ENCODE results near the gene KCTD14. TPM values are rescaled to one million over a fixed set of nuclear protein-coding genes. Genes with fewer than 3 reads are reported as not detected.

KCTD14 gene
- total RNA-seq, 2 donors from 2014 or later = 0.81 to 5.6 TPM

- no peaks in the 10 kb centered on the region for H3K9me3 ChIP-seq
- H3K36me3 ChIP-seq = no peaks in the 10 kb centered on the region
- no peaks in the 10 kb centered on the region for H3K27me3 ChIP-seq (replicated peaks; ENCODE audit: insufficient read depth)
- no peak overlapping the region for H3K4me3 ChIP-seq
- peaks cover 1 to 10% of the 10 kb centered on the region in 2 donors for H3K4me1 ChIP-seq (ENCODE audit: control insufficient read depth in 1 of 2, low read depth in 2 of 2)
- no peak overlapping the region for H3K27ac ChIP-seq
- no peak for TF ChIP-seq CTCF (IDR thresholded peaks at IDR 0.05)
- DNase-seq (ENCODE audit: low spot score) (no peak), ATAC-seq (ENCODE audit: insufficient number of reproducible peaks, low FRiP score, low read depth) (no peak)
These were observed 33.0 kb upstream of the KCTD14 start for GRCh38 chr11:78056093-78056492.

GRCh38 chr11:78054971-78055370 lies 31.9 kb upstream of the KCTD14 start:
- no peaks in the 10 kb centered on the region for H3K27me3 ChIP-seq (replicated peaks; ENCODE audit: insufficient read depth)
- no peak for ATAC-seq (ENCODE audit: insufficient number of reproducible peaks, low FRiP score, low read depth)
- no peaks in the 10 kb centered on the region for H3K36me3 ChIP-seq
- no peaks in the 10 kb centered on the region for H3K4me1 ChIP-seq (ENCODE audit: control insufficient read depth in 1 of 2, low read depth in 2 of 2)
- H3K9me3 ChIP-seq = no peaks in the 10 kb centered on the region
- TF ChIP-seq CTCF (IDR thresholded peaks at IDR 0.05) = no peak
- H3K27ac ChIP-seq = no peak overlapping the region
- no peak overlapping the region for H3K4me3 ChIP-seq
- no peak for DNase-seq (ENCODE audit: low spot score)

GRCh38 chr11:78050964-78051831 lies 28.1 kb upstream of the KCTD14 start:
- Histone ChIP-seq H3K27ac (no peak overlapping the region), H3K9me3 (no peaks in the 10 kb centered on the region), H3K36me3 (no peaks in the 10 kb centered on the region), H3K4me1 (ENCODE audit: control insufficient read depth in 1 of 2, low read depth in 2 of 2) (no peaks in the 10 kb centered on the region), H3K27me3 (replicated peaks; ENCODE audit: insufficient read depth) (no peaks in the 10 kb centered on the region), H3K4me3 (no peak overlapping the region)
- no peak for TF ChIP-seq CTCF (IDR thresholded peaks at IDR 0.05)
- DNase-seq (ENCODE audit: low spot score) (no peak), ATAC-seq (ENCODE audit: insufficient number of reproducible peaks, low FRiP score, low read depth) (no peak)

GRCh38 chr11:78049348-78049747 lies 26.3 kb upstream of the KCTD14 start:
- ATAC-seq (ENCODE audit: insufficient number of reproducible peaks, low FRiP score, low read depth) (no peak), DNase-seq (ENCODE audit: low spot score) (no peak)
- H3K36me3 ChIP-seq = no peaks in the 10 kb centered on the region
- no peak for TF ChIP-seq CTCF (IDR thresholded peaks at IDR 0.05)
- H3K9me3 ChIP-seq = no peaks in the 10 kb centered on the region
- H3K4me3 ChIP-seq = no peak overlapping the region
- H3K4me1 ChIP-seq (ENCODE audit: control insufficient read depth in 1 of 2, low read depth in 2 of 2) = peaks cover 5 to 6% of the 10 kb centered on the region in 2 donors
- H3K27me3 ChIP-seq (replicated peaks; ENCODE audit: insufficient read depth) = no peaks in the 10 kb centered on the region
- H3K27ac ChIP-seq = no peak overlapping the region

GRCh38 chr11:78048561-78048960 lies 25.5 kb upstream of the KCTD14 start:
- Histone ChIP-seq H3K4me1 (ENCODE audit: control insufficient read depth in 1 of 2, low read depth in 2 of 2) (peaks cover 5 to 6% of the 10 kb centered on the region in 2 donors), H3K36me3 (no peaks in the 10 kb centered on the region), H3K27me3 (replicated peaks; ENCODE audit: insufficient read depth) (no peaks in the 10 kb centered on the region), H3K27ac (no peak overlapping the region), H3K4me3 (no peak overlapping the region), H3K9me3 (no peaks in the 10 kb centered on the region)
- DNase-seq (ENCODE audit: low spot score) (no peak), ATAC-seq (ENCODE audit: insufficient number of reproducible peaks, low FRiP score, low read depth) (no peak)
- no peak for TF ChIP-seq CTCF (IDR thresholded peaks at IDR 0.05)
